Endothelial cell of umbilical vein (primary cell): ENCODE data around the gene PALD1. TPM values are rescaled to one million over a fixed set of nuclear protein-coding genes. Genes with fewer than 3 reads are reported as not detected.

Experiments used
- BruUV-seq: library from RNA; stranded (reverse); fragments of 400-500 nt; replicated peaks from 2 replicates; lab custom pipeline; 2021; lab: Mats Ljungman, UMichigan
- CTCF ChIA-PET: fragments of 300-600, 350-600 bp; sonication (Branson Sonifier 250); formaldehyde crosslinking; loops from one replicate; lab custom pipeline; 2021; ENCODE audit warnings: antibody characterized with exemption, inconsistent platforms; lab: Charles Lee
- POLR2A ChIA-PET: fragments of 300-600, 350-600 bp; sonication (Branson Sonifier 250); formaldehyde crosslinking; loops from one replicate; lab custom pipeline; 2021; ENCODE audit warnings: antibody characterized with exemption, inconsistent platforms; lab: Charles Lee
- DNase-seq: peaks from one replicate; pipeline ENCODE4 v3.0.0-alpha.2; 2011; ENCODE audit warnings: low read depth, low spot score
- FAIRE-seq: peaks from 2 replicates; lab custom pipeline; 2011; peaks lifted over from hg19 to GRCh38; lab: Jason Lieb, UNC
- H2AFZ ChIP-seq: 2 replicates; pipeline ENCODE4 v1.6.0; 2012; ENCODE audit warnings: low read depth, low read length, control low read depth, inconsistent platforms
- H3K27ac ChIP-seq: 2 replicates; pipeline ENCODE4 v1.5.1; 2011; ENCODE audit warnings: low read depth, mild to moderate bottlenecking, control low read depth, low read length, moderate library complexity; ENCODE audit not compliant: insufficient read depth
- H3K27me3 ChIP-seq, 2 experiments: 2 replicates each; pipeline versions ENCODE4 v1.6.0 to v1.6.1; 2011; ENCODE audit warnings: low read length in 2 of 2, mixed read lengths in 1 of 2; ENCODE audit not compliant: control insufficient read depth in 2 of 2, insufficient read depth in 2 of 2
- H3K36me3 ChIP-seq, 2 experiments: 2 replicates in 1 of 2; 3 replicates in 1 of 2; pipeline ENCODE4 v1.5.1; 2011; ENCODE audit warnings: low read length in 2 of 2, mild to moderate bottlenecking in 1 of 2, moderate library complexity in 1 of 2; ENCODE audit not compliant: control insufficient read depth in 2 of 2, insufficient read depth in 2 of 2; ENCODE audit errors: extremely low read depth in 1 of 2
- H3K4me1 ChIP-seq: 3 replicates; pipeline ENCODE4 v1.5.1; 2011; ENCODE audit warnings: mild to moderate bottlenecking, low read length; ENCODE audit not compliant: control insufficient read depth, insufficient read depth; ENCODE audit errors: extremely low read depth
- H3K4me2 ChIP-seq: 2 replicates; pipeline ENCODE4 v1.6.1; 2011; ENCODE audit warnings: low read length, control low read depth, mixed read lengths; ENCODE audit not compliant: insufficient read depth
- H3K4me3 ChIP-seq, 3 experiments: fragments of 200-600 bp in 1 of 3; sonication (generic), shearing (Covaris generic) in 1 of 3; replicated peaks in 1 of 3; 2 replicates each; pipeline ENCODE4 v1.5.1; 2011 to 2016; ENCODE audit warnings: control low read depth in 3 of 3, low read length in 3 of 3, mild to moderate bottlenecking in 2 of 3, inconsistent platforms in 1 of 3, low read depth in 1 of 3, moderate library complexity in 1 of 3; ENCODE audit not compliant: insufficient read depth in 1 of 3
- H3K79me2 ChIP-seq: 2 replicates; pipeline ENCODE4 v1.6.0; 2012; ENCODE audit warnings: low read length, inconsistent platforms; ENCODE audit not compliant: control insufficient read depth, insufficient read depth
- H3K9ac ChIP-seq: replicated peaks from 2 replicates; pipeline ENCODE3; 2011; ENCODE audit warnings: low read length, control low read depth; ENCODE audit not compliant: insufficient read depth; ENCODE audit errors: extremely low read depth
- H3K9me1 ChIP-seq: replicated peaks from 3 replicates; pipeline ENCODE4 v1.6.0; 2011; ENCODE audit warnings: mild to moderate bottlenecking, low read length; ENCODE audit not compliant: control insufficient read depth, insufficient read depth; ENCODE audit errors: extremely low read depth
- H3K9me3 ChIP-seq: replicated peaks from 2 replicates; pipeline ENCODE4 v1.5.1; 2012; ENCODE audit warnings: low read length, inconsistent platforms; ENCODE audit not compliant: control insufficient read depth, insufficient read depth
- H4K20me1 ChIP-seq: replicated peaks from 2 replicates; pipeline ENCODE3; 2011; ENCODE audit warnings: mild to moderate bottlenecking, low read length; ENCODE audit not compliant: control insufficient read depth, insufficient read depth; ENCODE audit errors: extremely low read depth
- POLR2A ChIP-seq: IDR thresholded peaks from 2 replicates; pipeline ENCODE4 v1.6.1; 2012; ENCODE audit warnings: low read depth, mild to moderate bottlenecking, control low read depth, low read length
- POLR2AphosphoS5 ChIP-seq: IDR thresholded peaks from 2 replicates; pipeline ENCODE4 v1.6.1; 2012; ENCODE audit warnings: low read depth, mild to moderate bottlenecking, control low read depth, low read length, moderate library complexity; ENCODE audit not compliant: insufficient read depth
- dilution Hi-C: fragments of 300-500 bp; cut with MboI; formaldehyde crosslinking; loops from one replicate; pipeline ENCODE4 v1.15.0; 2019; ENCODE audit warnings: low sequenced_read_pairs; ENCODE audit not compliant: extremely low pct_ligation_motif_present
- intact Hi-C: fragments of 100-400 bp; cut with micrococcal nuclease; formaldehyde crosslinking; loops from one replicate; pipeline ENCODE4 v1.10.0; 2022
- polyA plus RNA-seq, 4 experiments: library from polyadenylated mRNA; depleted of rRNA in 3 of 4; stranded (reverse) in 3 of 4; unstranded in 1 of 4; fragments of >200 nt; gene quantifications; 2 replicates each; pipeline versions ENCODE4 v1.2.1 to v1.2.3, GENCODE V29; 2011 to 2012; ENCODE audit warnings: missing spikeins in 1 of 4
- total RNA-seq: library from RNA; stranded (reverse); gene quantifications from 2 replicates; pipeline ENCODE4 v1.2.3, GENCODE V29; 2021

The PALD1 gene
- total and polyA plus RNA-seq, 2 donors (not counting 3 experiments of a cell fraction or from before 2014, with no cell fraction given) = 16.6 to 73.3 TPM

GRCh38 chr10:70546584-70546983 lies 68.0 kb downstream of the PALD1 start:
- Histone ChIP-seq H3K9me3 (no peaks in the 10 kb centered on the region), H3K4me2 (no peak overlapping the region), H3K9me1 (no peaks in the 10 kb centered on the region), H3K36me3 (peaks cover 2% of the 10 kb centered on the region in 2 experiments), H3K4me1 (no peaks in the 10 kb centered on the region), H3K9ac (no peak overlapping the region), H3K27ac (no peak overlapping the region), H2AFZ (no peak overlapping the region), H4K20me1 (no peaks in the 10 kb centered on the region), H3K4me3 (no peak overlapping the region), H3K27me3 (no peaks in the 10 kb centered on the region), H3K79me2 (no peaks in the 10 kb centered on the region)
- FAIRE-seq = no peak
- no peak for TF ChIP-seq POLR2A
- POLR2A ChIA-PET = no interaction called here
- DNase-seq = no peak
- dilution Hi-C loops (no loop called here), intact Hi-C loops (no loop called here)
- CTCF ChIA-PET = interaction anchor here (1.4 to 12.4 kb wide), 2 partner anchors 85 to 212 kb away, joined by 3 to 196 read pairs; no protein-coding TSS in a partner anchor
- no TSS peak for BruUV-seq

GRCh38 chr10:70549351-70549961 lies 70.9 kb downstream of the PALD1 start:
- H3K79me2 ChIP-seq = no peaks in the 10 kb centered on the region
- H3K4me1 ChIP-seq = no peaks in the 10 kb centered on the region
- no peak overlapping the region for H3K4me2 ChIP-seq
- no peaks in the 10 kb centered on the region for H4K20me1 ChIP-seq
- H2AFZ ChIP-seq = no peak overlapping the region
- CTCF ChIA-PET = interaction anchor here (0.8 to 2.4 kb wide), 9 partner anchors 9 to 735 kb away, joined by 3 to 18 read pairs (median 5); no protein-coding TSS in a partner anchor
- no peaks in the 10 kb centered on the region for H3K27me3 ChIP-seq
- DNase-seq (no peak), FAIRE-seq (no peak)
- H3K9ac ChIP-seq = no peak overlapping the region
- H3K9me1 ChIP-seq = no peaks in the 10 kb centered on the region
- no peak overlapping the region for H3K27ac ChIP-seq
- peaks cover 0 to 4% of the 10 kb centered on the region in 2 experiments for H3K36me3 ChIP-seq
- dilution Hi-C loops (no loop called here), intact Hi-C loops (no loop called here)
- BruUV-seq = no TSS peak
- POLR2A ChIA-PET = no interaction called here
- no peak for TF ChIP-seq POLR2AphosphoS5
- no peak overlapping the region for H3K4me3 ChIP-seq
- no peaks in the 10 kb centered on the region for H3K9me3 ChIP-seq
